ENCODE measurements around the gene DPY19L1.

GRCh38 chr7:35030848-35031247 is 6.4 kb downstream of the DPY19L1 start:
- TF ChIP-seq, protein P1, sequence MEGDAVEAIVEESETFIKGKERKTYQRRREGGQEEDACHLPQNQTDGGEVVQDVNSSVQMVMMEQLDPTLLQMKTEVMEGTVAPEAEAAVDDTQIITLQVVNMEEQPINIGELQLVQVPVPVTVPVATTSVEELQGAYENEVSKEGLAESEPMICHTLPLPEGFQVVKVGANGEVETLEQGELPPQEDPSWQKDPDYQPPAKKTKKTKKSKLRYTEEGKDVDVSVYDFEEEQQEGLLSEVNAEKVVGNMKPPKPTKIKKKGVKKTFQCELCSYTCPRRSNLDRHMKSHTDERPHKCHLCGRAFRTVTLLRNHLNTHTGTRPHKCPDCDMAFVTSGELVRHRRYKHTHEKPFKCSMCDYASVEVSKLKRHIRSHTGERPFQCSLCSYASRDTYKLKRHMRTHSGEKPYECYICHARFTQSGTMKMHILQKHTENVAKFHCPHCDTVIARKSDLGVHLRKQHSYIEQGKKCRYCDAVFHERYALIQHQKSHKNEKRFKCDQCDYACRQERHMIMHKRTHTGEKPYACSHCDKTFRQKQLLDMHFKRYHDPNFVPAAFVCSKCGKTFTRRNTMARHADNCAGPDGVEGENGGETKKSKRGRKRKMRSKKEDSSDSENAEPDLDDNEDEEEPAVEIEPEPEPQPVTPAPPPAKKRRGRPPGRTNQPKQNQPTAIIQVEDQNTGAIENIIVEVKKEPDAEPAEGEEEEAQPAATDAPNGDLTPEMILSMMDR (conservative IDR thresholded peaks at IDR 0.05; ENCODE audit: low read length), result no peak
- TF ChIP-seq EZH2phosphoT487 (IDR thresholded peaks at IDR 0.05; ENCODE audit: borderline replicate concordance, low read depth, low read length), result no peak

All from OCI-LY7 (cell line).